CD14-positive monocyte (primary cell): Measurements from ENCODE around the gene PAPPA. TPM values are rescaled to one million over a fixed set of nuclear protein-coding genes. Genes with fewer than 3 reads are reported as not detected.

Experiments
- DNase-seq, 3 donors: peaks; one replicate each; pipeline ENCODE4 v3.0.0-alpha.2; 2011 to 2022
- H2AFZ ChIP-seq: 2 replicates; pipeline ENCODE4 v1.6.0; 2012; ENCODE audit warnings: mild to moderate bottlenecking, low read depth, low read length, inconsistent platforms; ENCODE audit not compliant: insufficient read depth, poor library complexity, severe bottlenecking
- H3K27ac ChIP-seq, 2 donors: 1 replicate in 1 of 2; 2 replicates in 1 of 2; pipeline ENCODE4 v1.5.1; 2012 to 2013; ENCODE audit warnings: low read length in 2 of 2, control low read depth in 1 of 2, inconsistent platforms in 1 of 2, low read depth in 1 of 2, mild to moderate bottlenecking in 1 of 2
- H3K27me3 ChIP-seq, 2 donors: one replicate each; pipeline versions ENCODE4 v1.6.0 to v1.6.1; 2011 to 2013; ENCODE audit warnings: low read length in 2 of 2; ENCODE audit not compliant: control insufficient read depth in 2 of 2, insufficient read depth in 2 of 2
- H3K36me3 ChIP-seq, 2 donors: replicated peaks in 1 of 2; 1 replicate in 1 of 2; 2 replicates in 1 of 2; pipeline versions ENCODE4 v1.5.1 to v1.6.1; 2012 to 2013; ENCODE audit warnings: low read length in 2 of 2, control low read depth in 1 of 2, inconsistent platforms in 1 of 2, mild to moderate bottlenecking in 1 of 2; ENCODE audit not compliant: insufficient read depth in 2 of 2, control insufficient read depth in 1 of 2
- H3K4me1 ChIP-seq, 2 donors: 1 replicate in 1 of 2; 2 replicates in 1 of 2; pipeline versions ENCODE4 v1.5.1 to v1.6.1; 2012 to 2013; ENCODE audit warnings: low read length in 2 of 2, control low read depth in 1 of 2, inconsistent platforms in 1 of 2, mild to moderate bottlenecking in 1 of 2, moderate library complexity in 1 of 2; ENCODE audit not compliant: insufficient read depth in 2 of 2, control insufficient read depth in 1 of 2
- H3K4me2 ChIP-seq: replicated peaks from 2 replicates; pipeline ENCODE3; 2012; ENCODE audit warnings: low read length, moderate library complexity, mild to moderate bottlenecking; ENCODE audit not compliant: poor library complexity, severe bottlenecking; ENCODE audit errors: extremely low read depth
- H3K4me3 ChIP-seq, 3 experiments: fragments of 200-600 bp in 1 of 3; sonication (generic) in 1 of 3; replicated peaks in 1 of 3; 1 replicate in 2 of 3; 2 replicates in 1 of 3; pipeline ENCODE4 v1.5.1; 2011 to 2013; ENCODE audit warnings: low read length in 3 of 3, mild to moderate bottlenecking in 3 of 3, control low read depth in 2 of 3, low read depth in 2 of 3, inconsistent platforms in 1 of 3, moderate library complexity in 1 of 3
- H3K79me2 ChIP-seq: 2 replicates; pipeline ENCODE4 v1.6.0; 2012; ENCODE audit warnings: mild to moderate bottlenecking, control low read depth, inconsistent platforms, low read length, moderate library complexity; ENCODE audit not compliant: insufficient read depth
- H3K9ac ChIP-seq: 2 replicates; pipeline ENCODE4 v1.6.0; 2017; ENCODE audit warnings: low read length, mild to moderate bottlenecking; ENCODE audit not compliant: insufficient read depth, poor library complexity, severe bottlenecking
- H3K9me3 ChIP-seq, 2 donors: replicated peaks in 1 of 2; 1 replicate in 1 of 2; 2 replicates in 1 of 2; pipeline versions ENCODE4 v1.5.1 to v1.6.1; 2012 to 2013; ENCODE audit warnings: low read length in 2 of 2, control low read depth in 1 of 2; ENCODE audit not compliant: control insufficient read depth in 1 of 2, insufficient read depth in 1 of 2
- H4K20me1 ChIP-seq: 2 replicates; pipeline ENCODE4 v1.6.0; 2012; ENCODE audit warnings: mild to moderate bottlenecking, low read length, control low read depth, moderate library complexity; ENCODE audit not compliant: insufficient read depth
- H3K27ac Mint-ChIP-seq, 7 donors: one replicate each; pipeline ENCODE4 v1.8.0; 2020; ENCODE audit warnings: mild to moderate bottlenecking in 7 of 7, mixed read lengths in 7 of 7, moderate library complexity in 6 of 7, inconsistent platforms in 2 of 7
- H3K27me3 Mint-ChIP-seq, 3 donors: one replicate each; pipeline ENCODE4 v1.8.0; 2021 to 2022; ENCODE audit warnings: low read depth in 3 of 3, mild to moderate bottlenecking in 3 of 3, mixed read lengths in 3 of 3, moderate library complexity in 3 of 3, inconsistent platforms in 1 of 3
- H3K36me3 Mint-ChIP-seq, 2 donors: one replicate each; pipeline ENCODE4 v1.8.0; 2020; ENCODE audit warnings: mixed read lengths in 2 of 2, inconsistent platforms in 1 of 2, mild to moderate bottlenecking in 1 of 2
- H3K4me1 Mint-ChIP-seq: one replicate; pipeline ENCODE4 v1.8.0; 2020; ENCODE audit warnings: mild to moderate bottlenecking, mixed read lengths
- H3K4me3 Mint-ChIP-seq, 2 donors: one replicate each; pipeline ENCODE4 v1.8.0; 2020; ENCODE audit warnings: mild to moderate bottlenecking in 2 of 2, mixed read lengths in 2 of 2, moderate library complexity in 1 of 2
- H3K9me3 Mint-ChIP-seq, 7 donors: one replicate each; pipeline ENCODE4 v1.8.0; 2020 to 2022; ENCODE audit warnings: mixed read lengths in 7 of 7, mild to moderate bottlenecking in 6 of 7, moderate library complexity in 6 of 7, inconsistent platforms in 2 of 7
- CTCF ChIP-seq: fragments of 200-600 bp; IDR thresholded peaks from one replicate; pipeline ENCODE4 v1.8.0; 2022; ENCODE audit warnings: antibody characterized with exemption, mild to moderate bottlenecking
- WGBS: methylation state at CpG from one replicate; pipeline ENCODE4 v1.1.5; 2013; ENCODE audit warnings: missing lambda C conversion rate; ENCODE audit not compliant: insufficient coverage; 5-methylcytosine and 5-hydroxymethylcytosine counted together
- intact Hi-C, 2 donors: fragments of 100-400 bp; cut with micrococcal nuclease; formaldehyde crosslinking; loops; one replicate each; pipeline versions ENCODE4 v1.15.0 to v1.15.1; 2023
- polyA plus RNA-seq, 3 donors: library from polyadenylated mRNA; depleted of rRNA in 1 of 3; unstranded in 2 of 3; stranded (reverse) in 1 of 3; fragments of 300-500 nt in 2 of 3; fragments of >200 nt in 1 of 3; fragmentation: Illumina TruSeq in 2 of 3; gene quantifications; 1 replicate in 2 of 3; 2 replicates in 1 of 3; pipeline ENCODE4 v1.2.3, GENCODE V29; 2012 to 2021

The PAPPA gene
- polyA plus RNA-seq, 3 donors = not detected

DNA sequence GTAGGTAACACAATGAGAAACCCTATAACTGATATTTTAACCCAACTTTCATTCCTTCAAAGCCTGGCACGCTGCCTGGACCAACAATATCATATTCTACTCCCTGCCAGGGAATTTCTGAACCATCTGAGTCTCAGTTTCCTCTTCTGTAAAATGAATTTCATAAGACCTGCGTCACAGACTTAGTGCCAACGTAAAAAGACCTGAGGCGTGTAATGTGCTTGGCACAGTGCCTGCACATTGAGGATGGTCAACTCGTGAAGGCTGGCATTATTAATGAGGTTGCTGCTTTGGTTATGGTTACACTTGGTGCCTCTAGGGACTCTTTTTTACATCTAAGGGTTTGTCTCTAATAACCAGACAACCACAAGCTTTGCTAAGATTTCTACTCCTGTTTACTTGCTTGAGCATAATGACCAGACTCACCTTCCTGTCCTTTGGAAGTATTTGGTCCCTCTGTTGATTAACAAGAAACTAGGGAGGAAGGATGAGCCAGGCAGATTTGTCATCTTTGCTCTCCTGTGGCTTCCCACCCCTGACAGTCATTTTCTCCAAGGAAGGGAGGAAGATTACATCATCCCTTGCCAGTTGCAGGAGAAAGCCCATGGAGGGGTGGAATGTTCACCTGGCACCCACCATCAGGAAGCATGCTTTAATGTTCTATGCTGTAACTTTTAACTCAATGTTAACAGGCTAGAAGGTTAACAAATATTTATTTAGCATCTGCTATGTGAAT lies 79.0 kb downstream of the PAPPA start:
- Mint-ChIP-seq H3K4me3 (no peak overlapping the region), H3K27ac (no peak overlapping the region), H3K9me3 (peaks cover 0 to 10% (median 3%) of the 10 kb centered on the region in 7 donors), H3K4me1 (no peaks in the 10 kb centered on the region), H3K36me3 (no peaks in the 10 kb centered on the region), H3K27me3 (peaks cover 0 to 4% (median 0%) of the 10 kb centered on the region in 3 donors)
- H3K79me2 ChIP-seq = no peaks in the 10 kb centered on the region
- TF ChIP-seq CTCF = no peak
- intact Hi-C loops = no loop called here
- no peak overlapping the region for H3K27ac ChIP-seq
- H2AFZ ChIP-seq = no peak overlapping the region
- no peaks in the 10 kb centered on the region for H4K20me1 ChIP-seq
- no peak overlapping the region for H3K4me3 ChIP-seq
- no peak overlapping the region for H3K4me2 ChIP-seq
- 81% methylated on average over 3 of the region's 5 CpGs for WGBS
- H3K9ac ChIP-seq = no peak overlapping the region
- no peaks in the 10 kb centered on the region for H3K27me3 ChIP-seq
- DNase-seq = no peak
- peaks cover 0 to 3% of the 10 kb centered on the region in 2 donors for H3K9me3 ChIP-seq
- H3K36me3 ChIP-seq = no peaks in the 10 kb centered on the region
- H3K4me1 ChIP-seq = no peaks in the 10 kb centered on the region

GRCh38 chr9:116233160-116233530 lies 79.6 kb downstream of the PAPPA start:
- WGBS = 93% methylated on average over 3 of the region's 3 CpGs
- Mint-ChIP-seq H3K4me3 (no peak overlapping the region), H3K9me3 (peaks cover 0 to 12% (median 3%) of the 10 kb centered on the region in 7 donors), H3K27me3 (peaks cover 0 to 4% (median 0%) of the 10 kb centered on the region in 3 donors), H3K27ac (no peak overlapping the region), H3K4me1 (no peaks in the 10 kb centered on the region), H3K36me3 (no peaks in the 10 kb centered on the region)
- no peak for DNase-seq
- Histone ChIP-seq H3K4me2 (no peak overlapping the region), H3K27ac (no peak overlapping the region), H3K27me3 (no peaks in the 10 kb centered on the region), H2AFZ (no peak overlapping the region), H3K4me3 (no peak overlapping the region), H3K4me1 (no peaks in the 10 kb centered on the region), H3K79me2 (no peaks in the 10 kb centered on the region), H3K9me3 (peaks cover 0 to 3% of the 10 kb centered on the region in 2 donors), H3K9ac (no peak overlapping the region), H3K36me3 (no peaks in the 10 kb centered on the region), H4K20me1 (no peaks in the 10 kb centered on the region)
- intact Hi-C loops = no loop called here
- no peak for TF ChIP-seq CTCF
